Large intestine (tissue), 3 donors: ENCODE data around the gene RANBP1. TPM values are rescaled to one million over a fixed set of nuclear protein-coding genes. Genes with fewer than 3 reads are reported as not detected.

Experiments used
- DNase-seq, 2 donors: peaks; one replicate each; pipeline versions ENCODE4 v3.0.0 to v3.0.0-alpha.2; 2013
- H3K27ac ChIP-seq: one replicate; pipeline ENCODE4 v1.5.1; 2013; ENCODE audit warnings: low read length
- H3K27me3 ChIP-seq: 2 replicates; pipeline ENCODE4 v1.6.1; 2013; ENCODE audit warnings: low read length; ENCODE audit not compliant: control insufficient read depth, insufficient read depth
- H3K36me3 ChIP-seq: 2 replicates; pipeline ENCODE4 v1.6.1; 2013; ENCODE audit warnings: low read length; ENCODE audit not compliant: control insufficient read depth, insufficient read depth
- H3K4me1 ChIP-seq: one replicate; pipeline ENCODE4 v1.6.1; 2013; ENCODE audit warnings: low read length; ENCODE audit not compliant: control insufficient read depth, insufficient read depth
- H3K4me3 ChIP-seq: one replicate; pipeline ENCODE4 v1.5.1; 2013; ENCODE audit warnings: low read length
- H3K9me3 ChIP-seq: one replicate; pipeline ENCODE4 v1.6.1; 2013; ENCODE audit warnings: mild to moderate bottlenecking, low read depth, low read length, moderate library complexity; ENCODE audit not compliant: control insufficient read depth
- WGBS: methylation state at CpG from one replicate; pipeline ENCODE4 v1.1.5; 2013; ENCODE audit warnings: low lambda C conversion rate; ENCODE audit not compliant: insufficient coverage; 5-methylcytosine and 5-hydroxymethylcytosine counted together
- polyA plus RNA-seq: library from polyadenylated mRNA; unstranded; fragments of 120-200 nt; gene quantifications from one replicate; pipeline ENCODE4 v1.2.1, GENCODE V29; 2013

Gene RANBP1
- polyA plus RNA-seq, 1 donor, result 136 TPM

GRCh38 chr22:20107951-20108756 is 7.8 kb upstream of the RANBP1 start:
- Histone ChIP-seq H3K36me3 (peaks cover 93% of the 10 kb centered on the region), H3K4me1 (no peaks in the 10 kb centered on the region), H3K4me3 (no peak overlapping the region), H3K9me3 (peaks cover 3% of the 10 kb centered on the region), H3K27ac (no peak overlapping the region), H3K27me3 (no peaks in the 10 kb centered on the region)
- DNase-seq, result no peak
- no CpG with 5 or more reads among the region's 13 CpGs for WGBS

- H3K9me3 ChIP-seq, result peaks cover 3% of the 10 kb centered on the region
- H3K36me3 ChIP-seq, result peaks cover 94% of the 10 kb centered on the region
- H3K27me3 ChIP-seq, result no peaks in the 10 kb centered on the region
- H3K4me1 ChIP-seq, result no peaks in the 10 kb centered on the region
- DNase-seq, result no peak
- no peak overlapping the region for H3K4me3 ChIP-seq
- no CpG with 5 or more reads among the region's 12 CpGs for WGBS
- H3K27ac ChIP-seq, result no peak overlapping the region
Observed at GRCh38 chr22:20108757-20109230, 7.1 kb upstream of the RANBP1 start.

- H3K4me3 ChIP-seq, result no peak overlapping the region
- H3K36me3 ChIP-seq, result peaks cover 96% of the 10 kb centered on the region
- H3K9me3 ChIP-seq, result peaks cover 3% of the 10 kb centered on the region
- no peak overlapping the region for H3K27ac ChIP-seq
- H3K27me3 ChIP-seq, result no peaks in the 10 kb centered on the region
- no peaks in the 10 kb centered on the region for H3K4me1 ChIP-seq
- no peak for DNase-seq
- no CpG with 5 or more reads among the region's 23 CpGs for WGBS
Observed at GRCh38 chr22:20109411-20110358, 6.2 kb upstream of the RANBP1 start.

GRCh38 chr22:20110359-20110985 is 5.4 kb upstream of the RANBP1 start:
- no peaks in the 10 kb centered on the region for H3K27me3 ChIP-seq
- H3K27ac ChIP-seq, result no peak overlapping the region
- H3K4me3 ChIP-seq, result no peak overlapping the region
- peaks cover 95% of the 10 kb centered on the region for H3K36me3 ChIP-seq
- 100% methylated on average over 3 of the region's 9 CpGs for WGBS
- H3K9me3 ChIP-seq, result peaks cover 3% of the 10 kb centered on the region
- DNase-seq, result no peak
- H3K4me1 ChIP-seq, result no peaks in the 10 kb centered on the region

GRCh38 chr22:20111045-20111688 is 4.7 kb upstream of the RANBP1 start:
- H3K27me3 ChIP-seq, result no peaks in the 10 kb centered on the region
- no peak overlapping the region for H3K4me3 ChIP-seq
- DNase-seq, result no peak
- peaks cover 3% of the 10 kb centered on the region for H3K9me3 ChIP-seq
- peaks cover 91% of the 10 kb centered on the region for H3K36me3 ChIP-seq
- H3K4me1 ChIP-seq, result peaks cover 6% of the 10 kb centered on the region
- no peak overlapping the region for H3K27ac ChIP-seq
- WGBS, result no CpG with 5 or more reads among the region's 14 CpGs

GRCh38 chr22:20111689-20112622 is 3.9 kb upstream of the RANBP1 start:
- H3K4me3 ChIP-seq, result no peak overlapping the region
- H3K27ac ChIP-seq, result no peak overlapping the region
- no CpG with 5 or more reads among the region's 7 CpGs for WGBS
- no peaks in the 10 kb centered on the region for H3K27me3 ChIP-seq
- H3K4me1 ChIP-seq, result peaks cover 6% of the 10 kb centered on the region
- peaks cover 3% of the 10 kb centered on the region for H3K9me3 ChIP-seq
- peaks cover 83% of the 10 kb centered on the region for H3K36me3 ChIP-seq
- DNase-seq, result no peak

- Histone ChIP-seq H3K27me3 (no peaks in the 10 kb centered on the region), H3K4me1 (peaks cover 6% of the 10 kb centered on the region), H3K36me3 (peaks cover 74% of the 10 kb centered on the region), H3K9me3 (peaks cover 3% of the 10 kb centered on the region), H3K4me3 (no peak overlapping the region), H3K27ac (no peak overlapping the region)
- DNase-seq, result no peak
- whole genome bisulfite sequencing, result no CpG with 5 or more reads among the region's 26 CpGs
Observed at GRCh38 chr22:20112623-20113511, 3.0 kb upstream of the RANBP1 start.

GRCh38 chr22:20113551-20114310 is 2.2 kb upstream of the RANBP1 start:
- no peak for DNase-seq
- peaks cover 65% of the 10 kb centered on the region for H3K36me3 ChIP-seq
- H3K4me3 ChIP-seq, result no peak overlapping the region
- H3K4me1 ChIP-seq, result peaks cover 6% of the 10 kb centered on the region
- H3K27me3 ChIP-seq, result no peaks in the 10 kb centered on the region
- peaks cover 3% of the 10 kb centered on the region for H3K9me3 ChIP-seq
- no peak overlapping the region for H3K27ac ChIP-seq
- whole genome bisulfite sequencing, result no CpG with 5 or more reads among the region's 19 CpGs
